ENCODE data around the gene ANKRD52.
"Not testable (repeated sequence)": the region's sequence is repeated elsewhere in the genome, so short reads cannot be mapped to it uniquely, and the experiment has no call there.

ANKRD52 gene

DNA sequence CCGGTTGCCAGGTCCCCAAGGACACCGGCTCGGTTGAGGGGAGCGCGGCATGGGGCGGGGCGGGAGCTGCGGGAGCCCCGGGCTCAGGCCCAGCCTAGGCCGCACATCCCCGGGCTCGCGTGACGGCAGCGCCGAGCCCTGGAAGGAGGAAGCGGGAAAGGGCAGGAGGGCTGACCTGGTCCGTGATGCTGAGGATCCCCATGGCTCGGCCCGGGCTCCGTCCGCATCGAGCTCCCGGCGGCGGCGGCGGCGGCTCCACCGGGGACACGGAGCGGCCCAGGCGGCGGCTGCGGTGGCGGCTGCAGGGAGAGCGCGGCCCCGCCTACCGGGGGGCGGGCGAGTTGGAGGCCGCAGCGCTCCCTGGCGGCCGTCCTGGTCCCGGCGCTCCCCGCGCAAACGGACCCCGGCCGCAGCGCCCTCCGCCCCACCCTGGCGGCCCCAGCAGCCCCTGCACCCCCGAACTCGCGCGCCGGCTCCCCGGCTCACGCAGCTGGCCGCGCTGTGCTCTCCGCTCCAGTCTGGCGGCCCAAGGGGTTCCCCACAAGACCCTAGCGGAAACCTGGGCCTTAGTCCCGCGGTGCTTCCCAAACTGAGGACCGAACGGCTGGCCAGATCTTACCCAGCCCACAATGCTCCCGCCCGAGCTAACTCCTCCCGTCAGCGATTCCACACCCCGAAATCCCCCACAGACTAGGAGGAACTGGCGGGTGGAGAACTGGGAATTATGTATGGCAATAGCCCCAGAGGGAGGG lies at the start of gene ANKRD52:
ANKRD52 (minus strand) TSS at position 317 of the 752 bp plus-strand sequence; CDS start at position 202, 115 bp downstream.
- DNase-seq: peak; percentile 74

DNA sequence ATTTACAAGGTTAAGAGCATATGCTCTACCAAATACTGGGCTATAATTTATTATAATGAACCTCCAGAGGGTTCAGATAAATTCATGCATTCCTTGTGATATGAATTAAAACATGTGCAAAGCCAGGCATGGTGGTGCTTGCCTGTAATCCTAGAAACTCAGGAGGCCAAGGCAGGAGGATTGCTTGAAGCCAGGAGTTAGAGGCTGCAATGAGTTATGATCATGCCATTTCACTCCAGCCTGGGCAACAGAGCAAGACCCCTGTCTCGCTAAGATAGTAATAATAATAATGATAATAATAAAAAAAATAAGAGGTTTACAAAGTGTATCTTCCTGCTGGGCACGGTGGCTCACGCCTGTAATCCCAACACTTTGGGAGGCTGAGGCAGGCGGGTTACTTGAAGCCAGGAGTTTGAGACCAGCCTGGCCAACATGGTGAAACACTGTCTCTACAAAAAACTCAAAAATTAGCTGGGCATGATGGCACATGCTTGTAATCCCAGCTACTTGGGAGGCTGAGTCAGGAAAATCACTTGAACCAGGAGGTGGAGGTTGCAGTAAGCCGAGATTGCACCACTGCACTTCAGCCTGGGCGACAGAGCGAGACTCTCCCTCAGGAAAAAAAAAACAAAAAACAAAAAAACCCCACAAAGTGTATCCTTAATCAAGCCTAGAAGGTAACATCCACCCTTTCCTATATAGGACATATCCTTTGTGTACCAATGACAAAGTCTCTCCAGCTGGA lies 49.2 kb upstream of the ANKRD52 start:
- no peak for DNase-seq

DNA sequence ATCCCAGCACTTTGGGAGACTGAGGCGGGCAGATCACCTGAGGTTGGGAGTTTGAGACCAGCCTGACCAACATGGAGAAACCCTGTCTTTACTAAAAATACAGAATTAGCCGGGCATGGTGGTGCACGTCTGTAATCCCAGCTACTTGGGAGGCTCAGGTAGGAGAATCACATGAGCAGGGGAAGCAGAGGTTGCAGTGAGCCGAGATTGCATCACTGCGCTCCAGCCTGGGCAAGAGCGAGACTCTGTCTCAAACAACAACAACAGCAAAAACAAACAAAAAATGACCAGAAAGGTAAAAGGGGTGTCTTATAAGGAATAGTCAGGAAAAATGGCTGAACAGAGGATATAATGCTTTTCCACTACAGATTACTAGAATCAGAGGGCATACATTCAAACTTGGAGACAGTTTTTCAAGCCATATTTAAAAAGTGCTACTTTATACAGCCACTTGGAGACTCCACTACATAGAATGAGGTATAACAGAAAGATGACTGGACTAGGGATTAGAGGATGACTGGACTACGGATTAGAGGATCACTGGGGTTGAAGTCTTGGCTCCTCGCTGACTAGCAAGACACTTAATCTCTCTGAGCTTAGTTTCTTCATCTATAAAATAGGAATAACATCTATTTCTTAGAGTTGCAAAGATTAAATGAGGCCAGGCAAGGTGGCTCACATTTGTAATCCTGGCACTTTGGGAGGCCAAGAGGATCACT lies 46.8 kb upstream of the ANKRD52 start:
- no peak for DNase-seq

DNA sequence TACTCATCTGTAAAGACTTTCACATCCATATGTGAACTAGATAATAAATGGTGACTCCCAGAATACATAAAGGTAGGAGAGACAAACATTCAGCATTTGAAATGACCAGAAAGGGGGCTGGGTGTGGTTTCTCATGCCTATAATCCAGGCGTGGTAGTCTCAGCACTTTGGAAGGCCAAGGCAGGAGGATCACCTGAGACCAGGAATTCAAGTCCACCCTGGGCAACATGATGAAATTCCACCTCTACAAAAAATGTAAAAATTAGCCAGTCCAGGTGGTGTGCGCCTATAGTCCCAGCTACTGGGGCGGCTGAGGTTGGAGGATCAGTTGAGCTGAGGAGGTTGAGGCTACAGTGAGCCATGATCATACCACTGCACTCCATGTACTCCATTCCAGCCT lies 46.1 kb upstream of the ANKRD52 start:
- DNase-seq: no peak

DNA sequence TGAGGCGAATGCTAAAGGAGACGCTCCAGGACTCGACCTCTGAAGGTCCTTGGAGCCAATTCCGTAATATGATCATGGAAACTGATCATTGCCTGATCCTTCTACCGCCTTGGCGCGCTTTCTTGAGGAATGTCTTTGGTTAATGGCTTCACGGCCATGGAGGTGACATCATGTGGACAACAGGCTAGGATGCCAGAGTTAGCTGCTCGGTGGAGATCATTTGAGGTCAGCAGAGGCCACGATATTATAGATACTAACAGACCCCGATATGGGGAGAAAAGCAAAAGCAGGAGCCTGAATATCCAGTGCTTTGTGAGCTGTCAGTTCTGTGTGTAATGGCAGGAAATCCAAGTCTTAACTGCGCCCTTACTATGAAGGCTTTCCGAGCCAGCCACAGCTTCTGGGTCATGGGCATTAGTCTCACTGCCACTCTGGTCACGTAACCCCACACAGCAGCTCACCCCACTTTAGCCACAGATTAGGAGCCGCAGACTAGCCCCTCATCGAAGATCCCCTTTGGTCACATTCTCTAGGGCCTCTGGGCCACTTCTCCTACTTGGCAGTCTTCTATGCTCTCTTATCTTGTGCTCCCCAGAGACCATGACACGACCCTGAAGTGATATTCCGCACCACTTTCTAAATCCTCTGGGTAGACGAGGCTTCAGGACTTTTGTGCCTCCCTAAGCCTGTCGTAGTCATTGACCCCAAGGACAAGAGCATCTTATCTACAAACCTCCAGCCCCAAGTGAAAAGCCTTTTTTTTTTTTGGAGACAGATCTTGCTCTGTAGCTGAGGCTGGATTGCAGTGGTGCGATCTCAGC lies 42.7 kb upstream of the ANKRD52 start:
- DNase-seq: no peak

DNA sequence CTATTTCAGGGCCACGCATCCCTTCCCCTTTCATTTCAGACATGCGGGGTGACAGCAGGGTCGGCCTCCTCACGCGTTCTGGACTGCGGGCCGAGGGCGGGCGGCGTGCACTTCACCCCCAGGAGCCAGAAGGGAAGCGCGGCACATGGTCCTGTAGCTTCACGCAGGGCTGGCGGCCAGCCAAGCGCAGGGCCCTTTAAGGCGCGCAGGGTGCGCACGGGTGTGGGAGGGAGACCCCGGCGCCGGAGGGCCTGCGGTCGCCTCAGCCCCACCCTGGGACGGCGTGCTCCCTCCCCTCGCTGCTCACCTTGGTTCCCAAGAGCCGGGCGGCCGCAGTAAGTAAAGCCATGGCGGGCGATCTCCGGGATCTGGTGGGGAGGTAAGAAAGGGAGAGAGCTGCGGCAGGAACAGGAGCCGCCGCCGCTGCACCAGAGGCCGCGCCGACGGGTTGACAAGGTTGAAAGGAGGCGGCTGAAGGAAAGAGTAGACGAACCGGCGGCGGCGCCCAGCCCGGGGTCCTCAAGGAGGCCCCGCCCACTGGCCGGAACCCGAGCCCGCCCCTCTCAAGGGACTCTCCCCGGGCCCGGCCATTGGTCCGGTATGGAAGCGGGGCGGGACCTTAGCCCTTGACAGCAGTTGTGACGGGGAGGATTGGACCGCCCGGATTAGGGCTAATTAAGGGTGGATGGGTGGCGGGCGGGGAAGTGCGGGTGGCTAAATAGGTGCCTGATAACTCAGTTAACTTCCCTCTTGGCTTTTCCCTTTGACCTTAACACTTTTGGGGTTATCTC lies 41.9 kb upstream of the ANKRD52 start, which contains the start of gene CS:
CS (minus strand) TSS at position 478 of the 791 bp plus-strand sequence; CDS start at position 349, 129 bp downstream.
- DNase-seq: peak; percentile 99

DNA sequence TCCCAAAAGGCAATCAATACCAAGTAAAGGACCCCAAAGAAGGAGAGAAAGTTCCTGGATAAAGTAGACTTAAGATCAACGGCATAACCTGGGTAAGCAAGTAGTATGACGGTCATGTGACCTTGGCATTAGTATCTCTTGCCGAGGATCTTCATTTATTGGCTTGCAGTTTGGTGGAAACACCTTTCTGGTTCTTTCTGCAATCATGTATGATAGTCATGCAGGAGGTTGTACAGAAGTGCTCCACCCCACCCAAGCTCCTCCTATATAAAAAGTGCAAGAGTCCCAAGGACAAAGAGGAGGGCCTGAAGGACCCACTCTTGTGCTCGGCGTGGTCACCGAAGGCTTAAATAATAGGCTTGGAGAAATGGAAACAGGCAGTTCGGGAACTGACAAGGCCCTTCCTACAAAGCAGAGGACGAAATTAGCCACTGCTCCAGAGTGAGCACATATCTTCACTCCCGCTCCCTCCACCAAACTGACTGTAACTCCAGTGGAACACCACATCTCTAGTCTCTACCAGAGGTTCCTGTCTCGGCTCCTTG lies 41.2 kb upstream of the ANKRD52 start:
- DNase-seq: no peak

DNA sequence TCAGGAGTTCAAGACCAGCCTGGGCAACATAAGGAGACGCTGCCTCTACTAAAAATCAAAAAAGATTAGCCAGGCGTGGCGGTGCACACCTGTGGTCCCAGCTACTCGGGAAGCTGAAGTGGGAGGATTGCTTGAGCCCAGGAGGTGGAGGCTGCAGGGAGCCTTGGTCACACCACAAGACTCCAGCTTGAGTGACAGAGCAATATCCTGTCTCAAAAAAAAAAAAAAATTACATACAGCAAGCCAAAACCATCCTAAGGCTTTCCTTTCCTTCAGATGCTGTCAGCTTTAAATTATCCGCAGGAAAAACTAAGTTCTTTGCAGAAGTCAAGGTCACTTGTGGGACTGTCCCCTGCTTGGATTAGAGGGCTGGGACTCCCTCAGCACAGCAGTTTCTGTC lies 40.6 kb upstream of the ANKRD52 start:
- no peak for DNase-seq

DNA sequence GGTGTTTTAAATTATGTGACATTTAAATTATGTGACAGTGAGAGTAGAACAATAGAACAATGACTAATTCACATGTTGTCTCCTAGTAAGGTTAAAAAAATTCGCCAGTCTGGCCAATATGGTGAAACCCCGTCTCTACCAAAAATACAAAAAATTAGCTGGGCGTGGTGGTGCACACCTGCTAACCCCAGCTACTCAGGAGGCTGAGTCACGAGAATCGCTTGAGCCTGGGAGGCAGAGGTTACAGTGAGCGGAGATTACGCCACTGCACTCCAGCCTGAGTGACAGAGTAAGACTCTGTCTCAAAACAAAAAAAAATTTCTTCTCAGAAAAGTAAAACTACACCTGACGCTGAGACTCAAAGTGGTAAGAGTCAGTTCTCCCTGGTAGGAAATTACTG lies 39.2 kb upstream of the ANKRD52 start:
- DNase-seq: no peak

DNA sequence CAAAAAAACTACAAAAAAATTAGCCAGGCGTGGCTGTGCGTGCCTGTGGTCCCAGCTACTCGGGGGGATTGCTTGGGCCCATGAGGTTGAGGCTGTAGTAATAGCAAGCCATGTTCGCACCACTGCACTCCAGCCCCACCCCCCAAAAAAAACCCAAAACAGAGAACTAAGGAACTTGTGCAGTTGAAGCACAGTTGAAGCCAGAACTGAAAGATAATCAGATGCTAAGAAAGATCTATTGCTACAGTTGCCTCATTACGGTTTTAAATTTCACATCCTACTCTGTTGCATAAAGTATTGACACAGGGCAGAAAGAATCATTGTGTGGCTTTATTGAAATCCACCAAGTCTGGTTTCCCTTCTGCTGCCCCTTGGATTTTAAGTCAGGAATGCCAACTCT lies 38.1 kb upstream of the ANKRD52 start:
- no peak for DNase-seq

DNA sequence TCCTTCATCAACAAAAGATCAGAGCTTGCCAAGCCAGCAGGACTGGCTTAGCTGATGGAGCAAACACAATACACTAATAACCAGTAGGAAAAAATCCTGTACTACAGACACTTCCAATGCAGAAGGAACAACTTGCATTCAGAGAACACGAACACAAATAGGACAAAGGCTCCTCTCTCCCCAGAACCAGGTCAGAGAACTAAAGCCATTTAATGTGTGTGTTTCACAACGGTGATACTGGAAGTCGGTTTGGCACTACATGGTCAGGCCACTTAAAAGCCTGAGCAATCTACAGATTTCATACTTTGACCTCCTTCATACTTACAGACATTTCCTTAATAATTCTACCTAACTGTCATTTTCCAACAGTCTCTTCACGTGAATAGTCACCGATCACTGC lies 35.6 kb upstream of the ANKRD52 start:
- no peak for DNase-seq

DNA sequence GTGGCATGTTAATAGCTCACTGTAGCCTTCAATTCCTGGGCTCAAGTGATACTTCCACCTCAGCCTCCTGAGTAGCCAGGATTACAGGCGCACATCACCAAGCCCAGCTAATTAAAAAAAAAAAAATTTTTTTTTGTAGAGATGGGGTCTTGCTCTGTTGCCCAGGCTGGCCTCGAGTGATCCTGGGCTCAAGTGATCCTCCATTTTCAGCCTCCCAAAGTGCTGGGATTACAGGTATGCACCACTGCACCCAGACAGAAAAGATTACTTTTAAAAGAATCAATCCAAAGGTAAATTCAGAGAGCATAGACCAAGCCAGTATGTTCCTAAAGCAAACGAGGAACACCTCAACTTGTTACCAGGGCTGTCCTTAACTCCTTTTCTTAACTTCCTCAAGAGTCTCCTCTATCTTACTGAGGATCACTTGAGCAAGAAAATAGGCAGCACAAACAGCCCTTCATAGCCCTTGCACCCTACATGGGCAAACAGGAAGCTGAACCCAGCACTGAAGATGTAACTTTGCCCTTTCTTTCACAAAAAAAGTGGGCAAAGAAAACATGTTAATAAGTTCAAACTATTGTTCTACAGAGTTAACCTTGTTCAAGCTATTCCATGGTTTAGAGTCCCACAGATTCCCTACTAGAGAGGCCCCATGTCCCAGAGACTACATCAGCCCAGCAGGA lies 30.7 kb upstream of the ANKRD52 start:
- DNase-seq: no peak

DNA sequence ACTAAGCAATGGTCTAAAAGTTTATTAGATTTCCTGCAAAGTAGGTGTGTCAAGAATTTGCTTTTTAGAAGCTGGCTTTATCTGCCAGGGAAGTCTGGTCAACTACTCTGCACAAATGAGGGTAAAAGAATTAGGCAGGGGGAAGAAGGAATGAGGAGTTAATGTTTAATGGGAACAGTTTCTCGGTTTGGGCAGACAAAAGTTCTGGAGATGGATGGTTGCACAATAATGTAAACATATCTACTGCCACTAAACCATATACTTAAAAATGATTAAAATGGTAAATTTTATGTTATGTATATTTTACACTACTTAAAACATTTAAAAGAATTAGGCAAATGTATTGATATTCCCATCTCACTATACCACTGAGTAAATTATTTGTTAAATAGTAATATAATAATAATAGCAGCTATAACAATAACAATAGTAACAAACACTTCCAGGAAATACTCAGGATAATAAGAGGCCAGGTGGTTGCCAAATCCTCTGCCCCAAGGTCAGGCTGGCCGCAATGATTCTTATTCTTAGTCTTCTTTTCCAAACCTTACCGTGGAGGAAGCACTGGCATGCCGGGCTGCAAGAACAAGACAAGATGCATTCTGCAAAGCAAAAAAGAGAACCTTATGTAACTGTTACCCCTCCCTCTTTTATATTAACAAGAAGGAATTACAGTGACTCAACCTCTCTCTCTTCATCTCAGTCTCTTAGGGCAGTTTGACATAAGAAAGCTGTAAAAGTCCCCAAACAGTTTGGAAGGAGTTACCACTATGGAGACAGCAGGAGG lies 28.1 kb upstream of the ANKRD52 start:
- no peak for DNase-seq

DNA sequence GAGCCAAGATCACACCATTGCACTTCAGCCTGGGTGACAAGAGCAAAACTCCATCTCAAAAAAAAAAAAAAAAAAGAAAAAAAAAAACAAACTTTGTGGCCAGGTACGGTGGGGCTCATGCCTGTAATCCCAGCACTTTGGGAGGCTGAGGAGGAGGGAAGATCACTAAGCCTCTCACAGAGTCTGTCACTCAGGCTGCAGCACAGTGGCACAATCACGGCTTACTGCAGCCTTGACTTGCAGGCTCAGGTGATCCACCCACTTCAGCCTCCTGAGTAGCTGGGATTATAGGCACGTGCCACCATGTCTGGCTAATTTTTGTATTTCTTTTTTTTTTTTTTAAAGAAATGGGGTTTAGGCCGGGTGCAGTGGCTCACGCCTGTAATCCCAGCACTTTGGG lies 26.1 kb upstream of the ANKRD52 start:
- not testable (repeated sequence) for DNase-seq

DNA sequence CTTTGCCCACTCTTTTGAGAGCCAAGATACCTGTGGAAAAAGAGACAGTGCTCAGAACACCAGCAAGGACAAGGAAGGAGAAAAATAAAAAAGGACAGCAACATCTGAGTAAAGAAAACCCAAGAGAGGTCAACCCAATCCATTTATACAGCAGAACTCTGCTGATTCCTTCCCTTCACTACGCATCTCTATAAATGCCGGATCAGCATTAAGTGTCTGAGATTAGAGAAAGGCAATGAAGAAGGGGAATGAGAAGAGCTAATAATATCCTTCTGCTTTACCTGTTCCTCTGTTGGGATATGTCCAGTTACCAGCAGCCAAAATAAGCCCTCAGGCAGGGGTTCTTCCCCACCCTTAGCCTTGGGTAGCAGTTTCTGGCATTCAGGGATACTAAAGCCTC lies 24.4 kb upstream of the ANKRD52 start:
- no peak for DNase-seq

DNA sequence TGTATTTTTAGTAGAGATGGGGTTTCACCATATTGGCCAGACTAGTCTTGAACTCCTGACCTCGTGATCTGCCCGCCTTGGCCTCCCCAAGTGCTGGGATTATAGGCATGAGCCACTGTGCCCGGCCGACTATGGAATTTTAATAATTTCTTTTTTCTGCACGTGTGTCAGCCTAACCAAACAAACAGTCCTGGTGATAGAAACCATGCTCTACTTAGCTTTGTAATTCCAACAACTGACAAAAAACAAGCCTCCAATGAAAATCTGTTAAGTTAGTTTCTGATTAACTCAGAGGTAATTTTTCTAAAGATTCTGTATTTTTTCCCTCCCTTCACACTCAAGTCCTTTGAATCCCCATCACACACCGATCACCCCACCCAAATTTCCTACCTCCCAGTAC lies 23.8 kb upstream of the ANKRD52 start:
- DNase-seq: no peak

DNA sequence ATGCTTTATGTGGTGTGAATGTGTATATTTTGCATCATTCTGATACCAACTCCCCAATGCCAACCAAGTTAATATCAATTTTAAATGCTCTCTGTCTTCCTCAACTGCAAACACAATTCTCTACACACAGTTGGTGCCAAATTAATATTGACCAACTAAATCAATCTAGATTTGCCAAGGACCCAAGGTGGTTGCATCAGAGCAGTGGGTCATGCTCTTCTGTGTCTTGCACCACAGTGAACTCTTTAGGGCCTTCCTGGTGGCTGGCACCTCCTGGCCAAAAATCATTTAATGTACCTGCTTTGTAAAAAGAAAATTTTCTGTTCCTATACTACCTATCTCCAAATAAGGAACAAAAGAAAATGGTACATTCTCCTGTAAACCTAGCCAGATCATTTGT lies 22.7 kb upstream of the ANKRD52 start:
- no peak for DNase-seq

DNA sequence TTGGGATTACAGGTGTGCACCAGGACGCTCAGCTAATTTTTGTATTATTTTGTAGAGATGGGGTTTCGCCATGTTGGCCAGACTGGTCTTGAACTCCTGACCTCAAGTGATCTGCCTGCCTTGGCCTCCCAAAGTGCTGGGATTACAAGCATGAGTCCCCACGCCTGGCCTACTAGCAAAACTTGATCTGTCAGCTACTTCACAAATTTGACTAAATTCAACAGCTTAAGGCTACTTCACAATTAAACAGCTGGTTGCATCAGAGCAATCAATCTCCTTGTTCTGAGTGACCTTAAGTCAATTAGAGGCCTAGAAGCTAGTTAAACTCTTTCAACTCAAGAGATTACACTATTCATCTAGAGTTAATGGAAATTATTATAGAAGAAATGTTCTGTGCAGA lies 20.7 kb upstream of the ANKRD52 start:
- DNase-seq: no peak

DNA sequence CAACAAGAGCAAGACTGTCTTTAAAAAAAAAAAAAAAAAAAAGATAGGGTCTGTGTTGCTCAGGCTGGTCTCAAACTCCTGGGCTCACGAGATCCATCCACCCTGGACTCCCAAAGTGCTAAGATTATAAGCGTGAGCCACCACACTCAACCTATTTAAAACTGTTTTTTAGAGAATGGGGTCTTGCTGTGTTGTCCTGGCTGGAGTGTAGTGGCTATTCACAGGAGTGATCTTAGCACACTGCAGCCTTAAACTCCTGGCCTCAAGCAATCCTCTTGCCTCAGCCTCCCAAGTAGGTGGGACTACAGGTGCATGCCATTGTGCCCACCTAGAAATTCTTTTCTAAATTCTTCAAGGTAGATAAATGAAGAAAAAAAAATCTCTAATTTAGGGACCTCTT lies 16.1 kb upstream of the ANKRD52 start:
- no peak for DNase-seq

DNA sequence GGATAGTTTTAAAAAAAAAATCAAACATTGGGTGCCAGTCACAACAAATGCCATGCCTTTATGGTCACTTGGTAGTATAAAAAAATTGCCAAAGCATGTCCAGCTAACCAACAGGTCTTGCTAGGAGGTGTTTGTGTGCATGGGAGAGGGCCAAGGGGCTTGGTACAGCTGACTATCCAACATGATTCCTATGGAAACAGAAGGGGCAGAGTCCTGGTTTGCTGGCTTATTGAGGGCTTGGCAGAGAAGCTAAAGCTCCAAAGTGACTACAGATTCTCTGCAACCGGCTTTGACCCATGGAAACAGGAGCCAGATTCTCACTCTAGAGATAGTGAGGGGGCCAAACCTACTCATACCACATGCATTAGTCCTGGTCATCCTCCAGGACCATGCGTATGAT lies 14.3 kb upstream of the ANKRD52 start:
- DNase-seq: not testable (repeated sequence)
